HG02623 (cell line): ENCODE results near the gene RNU6-8.

Experiments used
- ATAC-seq: cut with Tn5 transposase; IDR thresholded peaks from one replicate; pipeline ENCODE4 v1.9.1; 2021; ENCODE audit warnings: moderate library complexity; ENCODE audit not compliant: unreplicated experiment

Gene RNU6-8

GRCh38 chr14:32205554-32205953, 2.5 kb upstream of the RNU6-8 start:
- no peak for ATAC-seq

DNA sequence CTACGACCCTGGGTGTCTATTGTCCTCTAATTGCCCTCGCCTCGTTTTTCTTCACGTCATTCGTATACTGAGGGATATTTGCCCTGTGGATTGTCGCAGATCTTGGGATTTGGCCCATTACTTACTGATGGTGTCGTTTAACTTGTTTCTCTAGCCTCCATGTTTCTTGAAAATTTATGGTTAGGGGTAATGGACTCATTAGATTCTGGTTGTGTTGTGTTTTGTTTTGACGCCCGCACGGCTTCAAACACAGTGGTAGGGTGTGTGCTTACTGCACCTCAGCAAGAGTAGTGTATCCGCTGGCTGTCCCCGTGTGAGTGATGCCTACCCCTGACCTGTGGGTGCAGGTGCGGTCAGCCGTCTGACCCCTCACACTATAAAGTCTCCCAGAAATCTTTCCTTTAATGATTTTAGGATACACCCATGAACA, 874 bp upstream of the RNU6-8 start:
- no peak for ATAC-seq

DNA sequence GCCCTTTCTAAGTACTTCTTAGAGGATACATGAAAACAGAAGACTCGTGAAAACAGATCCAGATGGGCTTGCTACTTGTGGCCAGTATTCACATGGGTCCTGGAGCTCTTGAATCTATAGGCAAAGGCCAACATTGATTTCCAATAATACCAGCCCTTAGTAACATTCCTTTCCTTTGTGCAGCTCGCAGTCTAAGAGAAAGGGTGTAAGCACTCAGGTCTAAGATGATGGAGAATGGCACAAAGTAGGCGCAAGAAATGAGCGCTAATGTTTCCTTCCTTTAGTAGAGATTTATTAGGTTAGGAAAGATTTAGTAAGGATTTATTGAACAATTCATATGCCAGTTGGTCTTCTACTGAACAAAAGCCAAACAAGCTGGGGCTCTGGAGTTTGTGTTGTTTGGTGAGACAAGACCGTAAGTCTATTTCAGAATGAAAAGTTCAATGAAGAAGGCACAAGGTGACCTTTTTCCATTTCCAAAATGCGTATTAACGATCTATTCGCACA, 525 bp downstream of the RNU6-8 start:
- no peak for ATAC-seq

DNA sequence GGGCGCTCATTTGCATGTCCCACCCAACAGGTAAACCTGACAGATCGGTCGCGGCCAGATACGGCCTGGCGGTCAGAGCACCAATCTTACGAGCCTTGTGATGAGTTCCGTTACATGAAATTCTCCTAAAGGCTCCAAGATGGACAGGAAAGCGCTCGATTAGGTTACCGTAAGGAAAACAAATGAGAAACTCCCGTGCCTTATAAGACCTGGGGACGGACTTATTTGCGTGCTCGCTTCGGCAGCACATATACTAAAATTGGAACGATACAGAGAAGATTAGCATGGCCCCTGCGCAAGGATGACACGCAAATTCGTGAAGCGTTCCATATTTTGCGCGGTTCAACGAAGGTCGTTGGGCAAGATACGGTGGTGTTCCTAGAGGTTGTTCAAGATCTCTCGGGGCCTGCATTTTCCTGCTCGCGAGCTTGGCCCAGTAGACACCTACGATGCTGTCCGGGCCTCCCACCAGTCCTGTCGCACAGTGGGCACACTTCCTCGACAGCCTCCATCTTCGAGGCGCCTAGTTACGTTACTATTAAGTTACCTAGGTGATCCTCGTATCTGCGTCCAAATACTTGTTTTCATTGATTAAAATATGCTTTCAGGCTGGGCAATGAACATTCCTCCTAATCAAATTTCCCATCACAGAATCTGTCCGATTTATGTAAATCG, 1.1 kb downstream of the RNU6-8 start, which contains the start of gene RNU6-7:
RNU6-7 (plus strand) TSS at position 230 of the 675 bp plus-strand sequence.
- no peak for ATAC-seq

GRCh38 chr14:32201193-32201815, 1.8 kb downstream of the RNU6-8 start:
- peak; percentile 52 for ATAC-seq

GRCh38 chr14:32200368-32201192, 2.5 kb downstream of the RNU6-8 start:
- peak; percentile 0 for ATAC-seq

DNA sequence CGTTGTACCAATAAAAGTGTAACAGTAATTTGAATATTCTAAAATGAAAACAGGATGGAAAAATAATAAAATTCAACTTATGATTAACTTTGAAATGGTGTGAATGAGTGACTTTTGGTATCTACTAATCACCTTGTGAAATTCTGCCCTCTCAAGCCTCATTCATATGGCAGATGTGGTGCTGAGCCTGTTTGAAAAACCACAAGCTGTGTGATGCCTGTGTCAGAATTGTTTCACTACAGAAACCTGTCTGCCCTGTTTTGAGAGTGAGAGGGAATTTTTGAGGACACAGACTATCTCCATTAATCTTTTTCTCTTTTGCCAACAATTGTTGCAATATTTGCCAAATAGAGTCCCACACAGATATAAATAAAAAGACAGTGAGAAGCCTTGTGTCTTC, 5.2 kb downstream of the RNU6-8 start:
- ATAC-seq, result peak; percentile 23

- no peak for ATAC-seq
These were observed 7.4 kb downstream of the RNU6-8 start for GRCh38 chr14:32195636-32196035.

DNA sequence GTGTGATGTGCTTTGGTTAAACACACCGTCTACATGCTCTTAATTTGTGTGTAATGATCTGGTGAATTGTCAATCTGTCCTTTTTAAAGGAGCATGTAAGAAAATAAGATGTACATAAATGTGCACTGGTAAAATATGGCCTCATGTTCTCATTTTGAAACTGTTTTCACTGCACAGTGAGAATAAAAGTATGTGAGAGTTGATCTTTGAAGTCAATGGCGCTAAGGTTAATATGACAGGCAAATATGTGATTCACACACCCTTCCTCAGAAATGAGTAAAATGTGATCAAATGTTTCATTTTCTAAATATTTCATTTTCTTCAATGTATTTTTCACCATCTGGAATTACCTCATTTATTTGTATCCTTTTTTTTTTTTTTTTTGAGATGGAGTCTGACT, 9.5 kb downstream of the RNU6-8 start:
- ATAC-seq, result no peak

DNA sequence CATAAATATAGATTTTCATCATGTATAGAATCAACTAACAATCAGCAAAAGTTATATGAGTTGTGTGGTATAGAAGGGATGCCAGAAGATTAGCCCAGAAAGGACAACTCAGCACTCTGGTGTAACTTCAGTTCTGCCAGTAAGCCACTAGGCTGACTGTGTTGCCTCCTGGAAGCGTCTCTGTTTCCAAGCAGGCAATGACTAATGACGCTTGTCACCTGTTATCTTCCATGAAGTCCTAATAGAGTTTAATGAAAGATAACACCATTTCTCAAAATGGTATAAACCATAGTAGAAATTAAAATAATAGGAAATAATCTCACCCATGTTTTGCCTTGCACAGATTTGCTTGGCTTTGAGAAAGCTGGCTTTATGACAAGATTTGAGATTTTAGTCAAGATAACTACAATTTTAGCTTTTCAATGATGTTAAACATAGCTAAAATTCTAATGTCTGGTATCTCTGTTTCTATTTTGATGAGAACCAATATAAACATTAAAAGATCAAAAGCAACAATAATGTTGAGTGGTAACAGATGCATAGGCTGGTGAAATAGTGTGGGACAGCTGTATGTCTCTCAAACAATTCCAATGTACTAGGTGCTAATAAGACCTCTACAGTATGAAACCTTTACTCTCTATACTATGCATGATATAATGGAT, 10.2 kb downstream of the RNU6-8 start:
- no peak for ATAC-seq

DNA sequence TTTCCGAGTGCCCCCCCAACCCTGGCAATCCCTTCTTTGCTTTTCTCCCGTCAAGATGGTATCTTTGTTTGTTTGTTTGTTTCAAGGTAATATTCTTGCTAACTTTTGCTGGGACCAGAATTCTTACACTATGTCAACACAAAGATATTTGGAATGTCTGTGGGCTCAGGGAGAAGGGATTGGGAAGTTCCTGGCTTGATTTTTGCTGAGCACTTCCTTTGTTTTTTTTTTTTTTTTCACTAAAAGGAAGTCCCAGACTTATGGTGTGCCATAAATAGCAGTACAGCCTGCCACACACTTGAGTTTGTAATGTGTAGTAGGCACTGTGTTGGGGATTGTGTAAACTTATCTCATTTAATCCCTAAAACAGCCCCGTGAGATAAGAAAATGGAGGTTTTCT, 12.4 kb downstream of the RNU6-8 start:
- ATAC-seq, result no peak

- no peak for ATAC-seq
These were observed 13.3 kb downstream of the RNU6-8 start for GRCh38 chr14:32189811-32190210.

GRCh38 chr14:32186248-32186647, 16.8 kb downstream of the RNU6-8 start:
- ATAC-seq, result peak; percentile 61

DNA sequence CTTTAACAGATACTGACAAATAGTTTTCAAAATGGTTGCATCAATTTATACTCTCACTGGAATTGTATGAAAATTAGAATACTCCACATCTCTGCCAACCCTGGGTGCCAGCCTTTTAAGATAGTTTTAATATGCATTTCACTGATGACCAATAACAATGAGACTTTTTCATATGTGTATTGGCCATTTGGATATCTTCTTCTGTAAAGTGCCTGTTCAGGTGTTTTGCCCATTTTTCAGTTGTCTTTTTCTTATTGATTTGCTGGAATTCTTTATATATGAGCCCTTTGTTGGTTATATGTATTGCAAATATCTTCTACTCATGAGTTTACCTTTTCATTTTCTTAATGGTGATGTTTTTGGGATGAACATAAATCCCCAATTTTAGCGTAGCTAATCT, 18.0 kb downstream of the RNU6-8 start:
- ATAC-seq, result no peak

- ATAC-seq, result no peak
These were observed 19.7 kb downstream of the RNU6-8 start for GRCh38 chr14:32183151-32184058.

GRCh38 chr14:32171469-32171868, 31.6 kb downstream of the RNU6-8 start:
- ATAC-seq, result no peak

DNA sequence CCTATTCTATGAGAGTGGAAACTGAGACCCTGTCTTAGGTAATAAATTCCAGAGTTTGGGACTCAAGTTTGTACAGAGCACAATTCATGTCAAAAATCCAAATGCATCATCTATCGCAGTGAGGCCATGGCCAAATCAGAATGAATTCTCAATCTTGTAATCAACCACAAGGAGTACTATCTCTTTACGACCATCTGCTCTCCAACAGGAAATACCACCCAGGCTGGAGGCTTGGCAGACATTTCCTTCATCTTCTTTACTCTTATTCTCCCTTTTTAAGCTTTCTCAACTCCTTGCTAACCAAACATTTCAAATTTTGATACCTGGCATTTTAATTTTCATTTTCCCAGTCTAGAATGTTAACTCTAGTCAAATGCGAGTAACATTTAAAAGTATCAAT, 33.9 kb downstream of the RNU6-8 start:
- no peak for ATAC-seq

DNA sequence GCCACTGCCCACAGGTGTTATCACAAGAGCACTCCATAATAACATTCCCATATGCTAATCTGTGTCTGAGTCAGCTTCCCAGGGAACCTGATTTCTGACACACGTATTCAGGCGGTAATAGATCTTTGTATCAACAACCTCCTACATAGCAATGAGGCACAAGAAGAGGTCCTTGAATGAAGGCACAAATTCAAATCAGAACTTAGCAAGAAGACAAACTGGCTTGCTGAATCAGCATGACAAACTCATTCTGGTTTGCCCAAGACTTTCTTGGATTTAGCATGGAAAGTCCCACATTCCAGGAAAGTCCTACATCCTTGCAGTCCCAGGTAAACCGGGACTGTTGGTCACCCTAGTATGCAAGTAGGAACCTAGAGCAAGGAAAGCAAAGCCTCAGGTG, 35.2 kb downstream of the RNU6-8 start:
- ATAC-seq, result no peak

DNA sequence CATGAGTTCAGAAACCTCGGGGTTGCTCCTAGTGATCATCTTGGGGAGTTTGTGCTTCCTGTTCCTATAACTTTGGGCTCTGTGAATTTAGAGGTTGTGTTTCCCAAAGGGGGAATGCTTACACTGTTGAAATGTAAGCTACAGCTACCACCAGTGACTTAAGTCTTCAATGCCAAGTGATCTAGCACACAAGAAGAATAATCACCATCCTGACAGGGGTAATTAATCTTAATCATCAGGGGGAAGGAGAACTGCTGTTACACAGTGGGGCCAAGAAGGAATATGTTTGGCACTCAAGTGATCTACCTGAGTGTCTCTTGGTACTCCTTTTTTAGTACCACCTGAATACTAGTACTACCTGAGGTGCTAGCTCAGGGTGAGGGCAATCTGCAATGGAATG, 36.1 kb downstream of the RNU6-8 start:
- ATAC-seq, result no peak

GRCh38 chr14:32166029-32166428, 37.0 kb downstream of the RNU6-8 start:
- ATAC-seq, result peak; percentile 56
